GM10266 (cell line): ENCODE measurements around the gene NDUFB8.

Experiments used
- DNase-seq: peaks from one replicate; pipeline ENCODE4 v3.0.0; 2012; ENCODE audit errors: extremely low spot score
- CTCF ChIP-seq: IDR thresholded peaks from 2 replicates; pipeline ENCODE4 v1.5.1; 2012; ENCODE audit warnings: mild to moderate bottlenecking, low read depth; ENCODE audit not compliant: control insufficient read depth, insufficient read depth; ENCODE audit errors: missing control alignments

Gene NDUFB8

GRCh38 chr10:100482181-100482833 lies 47.4 kb downstream of the NDUFB8 start:
- DNase-seq = peak; percentile 68
- TF ChIP-seq CTCF = peak; percentile 75

DNA sequence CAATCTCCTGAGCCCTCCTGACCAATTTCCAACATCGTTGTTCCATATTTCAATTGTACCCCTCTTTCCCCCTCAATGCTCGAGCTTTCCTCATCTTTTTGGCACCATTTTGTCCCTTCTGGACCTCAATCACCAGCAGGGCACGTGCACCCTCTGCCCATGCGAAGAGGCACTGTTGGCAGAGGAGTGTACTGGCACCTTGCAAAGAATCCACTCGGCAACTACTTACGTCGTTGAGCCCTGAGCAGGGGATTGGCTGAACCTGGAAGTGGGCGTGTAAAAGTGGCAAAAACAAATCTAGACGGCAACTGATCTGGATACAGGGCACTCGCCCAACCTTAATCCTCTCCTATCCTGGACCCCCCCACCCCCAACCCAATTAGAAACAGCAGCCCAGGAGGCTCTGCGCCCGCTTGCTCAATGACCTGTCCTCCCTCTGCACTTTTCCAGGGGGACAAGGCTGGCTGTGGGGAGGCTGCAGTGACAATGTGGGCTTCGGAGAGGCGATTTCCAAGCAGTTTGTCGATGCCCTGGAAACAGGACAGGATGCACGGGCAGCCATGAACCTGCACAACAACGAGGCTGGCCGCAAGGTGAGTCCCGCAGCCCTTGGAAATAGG lies 48.1 kb downstream of the NDUFB8 start:
- peak; percentile 90 for DNase-seq
- TF ChIP-seq CTCF = no peak

DNA sequence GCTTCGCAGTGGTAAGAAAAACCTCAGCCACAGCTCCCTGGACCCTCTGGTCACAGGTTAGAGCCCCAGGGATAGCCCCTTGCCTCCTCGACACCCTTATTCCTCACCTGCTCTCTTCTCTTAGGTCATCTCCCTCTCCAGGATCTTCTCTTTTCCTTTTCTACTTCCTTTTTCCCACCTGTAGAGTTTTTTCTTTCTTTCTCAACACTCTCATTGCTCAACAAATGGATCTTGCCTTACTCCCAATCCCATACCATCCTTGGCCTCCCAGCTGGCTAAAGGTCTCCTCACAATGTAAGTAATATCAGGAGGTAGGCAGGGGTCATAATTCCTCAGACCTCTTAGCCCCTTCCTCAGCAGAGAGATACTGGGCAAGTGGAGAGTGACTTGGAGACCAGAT lies 49.7 kb downstream of the NDUFB8 start:
- DNase-seq = no peak
- no peak for TF ChIP-seq CTCF

DNA sequence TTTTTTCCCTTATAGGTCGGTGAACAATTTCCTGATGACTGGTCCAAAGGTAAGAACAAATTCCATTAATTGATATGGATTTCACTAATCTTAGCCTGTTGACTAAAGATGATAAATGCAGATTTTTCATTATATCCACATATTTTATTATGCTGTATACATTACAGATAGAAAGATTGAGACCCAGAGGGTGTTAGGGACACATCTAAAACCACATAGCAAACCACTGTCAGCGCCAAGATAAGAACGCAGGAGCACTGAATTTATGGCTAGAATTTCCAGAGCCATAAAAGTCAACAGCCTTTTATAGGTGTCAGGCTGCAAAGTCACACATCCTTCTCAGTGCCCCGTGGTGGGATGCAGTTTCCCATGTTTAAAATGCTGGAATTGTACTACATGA lies 50.6 kb downstream of the NDUFB8 start:
- no peak for DNase-seq
- no peak for TF ChIP-seq CTCF

- no peak for TF ChIP-seq CTCF
Measured at GRCh38 chr10:100477970-100478369, 51.7 kb downstream of the NDUFB8 start.

More at GRCh38 chr10:100477970-100478369, 51.7 kb downstream of the NDUFB8 start:
- no peak for DNase-seq
